ENCODE data around the gene MEIS3. TPM values are rescaled to one million over a fixed set of nuclear protein-coding genes. Genes with fewer than 3 reads are reported as not detected.
"Not testable (repeated sequence)": the region's sequence is repeated elsewhere in the genome, so short reads cannot be mapped to it uniquely, and the experiment has no call there.

Gene MEIS3
- total RNA-seq, 3 donors from 2014 or later, result 2.1 to 11.6 (median 4.2) TPM

GRCh38 chr19:47374876-47375693 lies 44.2 kb downstream of the MEIS3 start:
- no peak for ATAC-seq
- no peaks in the 10 kb centered on the region for H3K36me3 ChIP-seq (ENCODE audit: low read depth)
- intact Hi-C loops (cut with DNase I, micrococcal nuclease), result no loop called here
- no peak overlapping the region for H3K4me3 ChIP-seq
- H3K4me1 ChIP-seq (ENCODE audit: low read depth), result no peaks in the 10 kb centered on the region
- no peak for TF ChIP-seq CTCF (IDR thresholded peaks at IDR 0.05)
- H3K9me3 ChIP-seq, result no peaks in the 10 kb centered on the region
- DNase-seq, result no peak

GRCh38 chr19:47373246-47374240 lies 45.8 kb downstream of the MEIS3 start:
- no peaks in the 10 kb centered on the region for H3K36me3 ChIP-seq (ENCODE audit: low read depth)
- no peak overlapping the region for H3K4me3 ChIP-seq
- intact Hi-C loops (cut with DNase I, micrococcal nuclease), result no loop called here
- TF ChIP-seq CTCF (IDR thresholded peaks at IDR 0.05), result no peak
- no peaks in the 10 kb centered on the region for H3K9me3 ChIP-seq
- no peaks in the 10 kb centered on the region for H3K4me1 ChIP-seq (ENCODE audit: low read depth)
- DNase-seq (no peak), ATAC-seq (no peak)

- DNase-seq (no peak), ATAC-seq (no peak)
- H3K9me3 ChIP-seq, result no peaks in the 10 kb centered on the region
- intact Hi-C loops (cut with DNase I, micrococcal nuclease), result no loop called here
- no peak overlapping the region for H3K4me3 ChIP-seq
- no peaks in the 10 kb centered on the region for H3K36me3 ChIP-seq (ENCODE audit: low read depth)
- TF ChIP-seq CTCF (IDR thresholded peaks at IDR 0.05), result no peak
- H3K4me1 ChIP-seq (ENCODE audit: low read depth), result no peaks in the 10 kb centered on the region
Measured at GRCh38 chr19:47372603-47373002, 46.7 kb downstream of the MEIS3 start.

- Histone ChIP-seq H3K4me3 (no peak overlapping the region), H3K36me3 (ENCODE audit: low read depth) (no peaks in the 10 kb centered on the region), H3K9me3 (no peaks in the 10 kb centered on the region), H3K4me1 (ENCODE audit: low read depth) (no peaks in the 10 kb centered on the region)
- ATAC-seq, result no peak
- no peak for DNase-seq
- intact Hi-C loops (cut with DNase I, micrococcal nuclease), result no loop called here
- no peak for TF ChIP-seq CTCF (IDR thresholded peaks at IDR 0.05)
Measured at GRCh38 chr19:47371261-47371660, 48.1 kb downstream of the MEIS3 start.

- ATAC-seq (peak; percentile 51), DNase-seq (no peak)
- no peaks in the 10 kb centered on the region for H3K9me3 ChIP-seq
- H3K36me3 ChIP-seq (ENCODE audit: low read depth), result no peaks in the 10 kb centered on the region
- intact Hi-C loops (cut with DNase I, micrococcal nuclease), result no loop called here
- no peaks in the 10 kb centered on the region for H3K4me1 ChIP-seq (ENCODE audit: low read depth)
- no peak overlapping the region for H3K4me3 ChIP-seq
- TF ChIP-seq CTCF (IDR thresholded peaks at IDR 0.05), result no peak
Measured at GRCh38 chr19:47370045-47370611, 49.2 kb downstream of the MEIS3 start.

- H3K4me1 ChIP-seq (ENCODE audit: low read depth); H3K4me3 ChIP-seq; H3K9me3 ChIP-seq; ATAC-seq; intact Hi-C loops (cut with DNase I, micrococcal nuclease); DNase-seq; H3K36me3 ChIP-seq (ENCODE audit: low read depth): not testable (repeated sequence)
Measured at GRCh38 chr19:47365455-47365854, 53.9 kb downstream of the MEIS3 start.

Data from mucosa of descending colon (tissue), 3 donors.